Gastroesophageal sphincter (tissue), 4 donors: Measurements from ENCODE around the gene SST. TPM values are rescaled to one million over a fixed set of nuclear protein-coding genes. Genes with fewer than 3 reads are reported as not detected.

Experiments
- ATAC-seq: fragments of 150-250 bp; one replicate; pipeline ENCODE4 v1.9.1; 2016; ENCODE audit warnings: mild to moderate bottlenecking, moderate library complexity
- H3K27ac ChIP-seq, 4 donors: fragments of 200-600 bp; sonication (generic) in 3 of 4; 1 replicate in 3 of 4; 2 replicates in 1 of 4; pipeline ENCODE4 v1.5.1; 2016 to 2019
- H3K27me3 ChIP-seq: fragments of 200-600 bp; sonication (generic); one replicate; pipeline ENCODE4 v1.5.1; 2019
- H3K36me3 ChIP-seq, 2 donors: fragments of 200-600 bp; sonication (generic); one replicate each; pipeline ENCODE4 v1.5.1; 2019; ENCODE audit warnings: control low read depth in 1 of 2
- H3K4me1 ChIP-seq, 3 donors: fragments of 200-600 bp; sonication (generic); 1 replicate in 2 of 3; 2 replicates in 1 of 3; pipeline ENCODE4 v1.5.1; 2016 to 2019; ENCODE audit warnings: control low read depth in 2 of 3
- H3K4me3 ChIP-seq, 2 donors: fragments of 200-600 bp; sonication (generic); one replicate each; pipeline ENCODE4 v1.5.1; 2019; ENCODE audit warnings: mild to moderate bottlenecking in 1 of 2, moderate library complexity in 1 of 2
- H3K9me3 ChIP-seq, 3 donors: fragments of 200-600 bp; sonication (generic); one replicate each; pipeline ENCODE4 v1.5.1; 2017 to 2019; ENCODE audit warnings: control low read depth in 2 of 3
- CTCF ChIP-seq, 4 experiments: fragments of 200-600 bp in 2 of 4; fragments of 450-650 bp in 2 of 4; sonication (generic) in 1 of 4; IDR thresholded peaks; one replicate each; pipeline ENCODE4 v1.5.1; 2017 to 2019; ENCODE audit warnings: antibody characterized with exemption in 4 of 4, mild to moderate bottlenecking in 2 of 4, moderate library complexity in 2 of 4
- EP300 ChIP-seq: sonication (generic); formaldehyde crosslinking; IDR thresholded peaks from one replicate; pipeline ENCODE4 v1.6.1; 2017; ENCODE audit warnings: antibody characterized with exemption, mild to moderate bottlenecking
- POLR2A ChIP-seq, 2 donors: fragments of 450-650 bp; IDR thresholded peaks; one replicate each; pipeline ENCODE4 v1.6.1; 2017; ENCODE audit warnings: antibody characterized with exemption in 2 of 2, mild to moderate bottlenecking in 2 of 2, moderate library complexity in 1 of 2
- POLR2AphosphoS5 ChIP-seq: sonication (generic); formaldehyde crosslinking; IDR thresholded peaks from one replicate; pipeline ENCODE4 v1.6.1; 2017; ENCODE audit warnings: antibody characterized with exemption
- WGBS, 2 donors: methylation state at CpG; one replicate each; pipeline ENCODE4 v1.1.5; 2018; ENCODE audit warnings: low coverage in 1 of 2; 5-methylcytosine and 5-hydroxymethylcytosine counted together
- total RNA-seq, 4 donors: library from RNA; depleted of rRNA; stranded (reverse); fragments of >200 nt; gene quantifications; one replicate each; pipeline ENCODE4 v1.1.0, GENCODE V29; 2016

The SST gene
- total RNA-seq = 1 to 10 TPM in 2 of 4 donors, under 1 TPM in 1, not detected in 1; 0.81 to 2.2 (median 1.2) TPM

DNA sequence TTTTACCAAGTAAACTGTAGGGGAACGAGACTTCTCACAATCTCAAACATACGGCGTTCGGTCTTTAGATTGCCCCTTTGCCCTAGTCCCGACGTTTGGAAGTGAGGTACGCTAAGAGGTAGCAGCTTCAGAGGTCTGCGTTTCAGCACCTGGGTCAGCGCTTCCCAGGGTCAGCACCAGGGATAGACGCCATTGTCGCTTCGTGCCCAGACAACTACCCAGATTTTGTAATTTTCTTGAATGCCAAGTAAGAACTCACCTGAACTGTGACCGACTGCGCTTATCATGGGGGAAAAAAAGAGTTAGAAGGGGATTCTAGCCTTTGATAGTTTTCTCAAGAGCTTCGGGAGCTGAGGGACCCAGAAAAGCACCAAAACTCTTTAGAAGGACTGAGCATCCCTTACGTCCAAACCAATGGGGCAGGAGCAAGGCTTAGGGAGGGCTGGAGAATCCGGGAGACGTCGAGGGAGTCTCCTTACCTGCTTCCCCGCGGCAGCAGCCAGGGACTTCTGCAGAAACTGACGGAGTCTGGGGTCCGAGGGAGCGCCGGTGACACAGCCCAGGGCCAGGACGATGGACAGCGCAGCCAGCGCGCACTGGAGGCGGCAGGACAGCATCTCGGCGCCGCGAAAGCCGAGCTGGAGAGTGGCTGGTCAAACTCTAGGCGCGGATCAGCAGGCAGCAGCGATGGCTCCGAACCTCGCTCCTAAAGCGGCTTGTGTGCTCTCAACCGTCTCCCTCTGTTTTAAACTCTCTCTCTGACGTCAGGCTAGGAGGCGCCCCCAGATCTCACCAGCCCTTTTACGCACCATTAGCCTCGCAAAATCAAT lies at the start of gene SST:
Gene SST, minus strand, starts transcription at position 720 of the 830 bp plus-strand sequence. Its CDS starts 103 bp downstream, at position 617.
- no peak for ATAC-seq
- Histone ChIP-seq H3K9me3 (no peaks in the 10 kb centered on the region), H3K36me3 (no peaks in the 10 kb centered on the region), H3K4me1 (no peaks in the 10 kb centered on the region), H3K4me3 (no peak within 1 kb of the TSS), H3K27me3 (peaks cover 74% of the 10 kb centered on the region), H3K27ac (no peak within 1 kb of the TSS)
- no peak for TF ChIP-seq CTCF (IDR thresholded peaks at IDR 0.05)
- no peak for TF ChIP-seq POLR2A (IDR thresholded peaks at IDR 0.05)
- TF ChIP-seq POLR2AphosphoS5 = no peak
- TF ChIP-seq EP300 = no peak
- WGBS, 2 donors = 5 to 7% methylated on average over 9 to 34 of the region's 46 CpGs

DNA sequence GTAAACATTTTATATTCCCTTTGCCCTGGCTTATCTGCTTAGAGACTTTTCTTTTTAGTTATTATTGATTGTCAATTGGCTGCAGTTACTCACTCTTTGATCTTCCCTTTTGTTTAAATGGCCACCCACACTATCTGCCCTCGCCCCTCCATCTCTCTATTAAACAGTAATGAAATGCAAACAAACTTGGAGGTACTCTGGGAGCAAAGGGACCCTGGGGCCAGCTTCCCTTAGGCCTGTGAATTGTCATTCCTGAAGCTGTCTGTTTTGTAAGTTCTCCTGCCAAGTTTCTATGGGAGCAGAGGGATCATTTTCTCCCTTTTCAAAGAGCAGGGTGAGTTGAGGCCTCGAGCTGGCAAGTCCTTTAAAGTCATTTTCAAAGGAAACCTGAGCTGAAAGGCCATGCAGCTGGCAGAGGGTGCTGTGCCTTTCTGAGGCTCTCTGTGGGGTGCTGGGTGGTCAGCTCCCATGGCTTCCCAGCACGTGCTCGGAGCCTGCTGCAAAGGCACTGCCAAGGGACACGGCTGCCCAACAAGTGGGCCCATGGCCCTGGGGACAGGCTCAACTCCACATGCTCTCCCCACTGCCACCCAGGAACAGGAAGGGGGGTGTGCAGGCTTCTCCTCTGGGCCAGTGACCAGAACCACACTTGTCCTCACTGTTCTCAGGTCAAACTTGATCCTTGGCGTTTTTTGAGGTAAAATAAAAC lies 49.6 kb upstream of the SST start:
- H3K27me3 ChIP-seq = no peaks in the 10 kb centered on the region
- H3K4me3 ChIP-seq = no peak overlapping the region
- TF ChIP-seq POLR2AphosphoS5 (peak; percentile 24), EP300 (no peak)
- H3K9me3 ChIP-seq = no peaks in the 10 kb centered on the region
- WGBS, 2 donors = 24% methylated on average over 2 of the region's 6 CpGs; no CpG with 5 or more reads in 1 of the 2 donors
- peak; percentile 38 for ATAC-seq
- H3K36me3 ChIP-seq = peaks cover 0 to 43% of the 10 kb centered on the region in 2 donors
- H3K27ac ChIP-seq = peak overlapping the region in 3 of 4 donors; percentile 21 to 52 (median 46)
- peaks cover 0 to 15% (median 4%) of the 10 kb centered on the region in 3 donors for H3K4me1 ChIP-seq

DNA sequence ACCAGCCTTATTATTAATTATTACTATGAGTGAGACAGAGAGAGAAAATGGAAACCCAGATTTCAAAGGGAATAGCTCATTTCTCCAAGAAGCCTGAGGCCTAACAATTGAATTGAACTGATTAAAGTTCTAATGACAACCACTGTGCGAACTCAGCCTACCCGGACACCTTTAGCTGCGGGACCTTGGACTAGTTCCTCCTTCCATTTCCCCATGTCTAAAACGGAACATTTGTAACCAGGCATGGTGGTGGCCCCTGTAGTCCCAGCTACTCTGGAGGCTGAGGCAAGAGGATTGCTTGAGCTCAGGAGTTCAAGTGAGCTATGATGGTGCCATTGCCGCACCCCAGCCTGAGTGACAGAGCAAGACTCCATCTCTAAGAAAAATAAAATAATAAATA lies 48.6 kb upstream of the SST start:
- TF ChIP-seq CTCF (IDR thresholded peaks at IDR 0.05) (no peak), POLR2AphosphoS5 (no peak), POLR2A (IDR thresholded peaks at IDR 0.05) (no peak), EP300 (no peak)
- H3K4me1 ChIP-seq = peaks cover 0 to 15% (median 4%) of the 10 kb centered on the region in 3 donors
- 90 to 97% methylated on average over 2 to 5 of the region's 5 CpGs for WGBS, 2 donors
- no peak for ATAC-seq
- H3K27ac ChIP-seq = no peak overlapping the region
- no peaks in the 10 kb centered on the region for H3K9me3 ChIP-seq
- no peaks in the 10 kb centered on the region for H3K27me3 ChIP-seq
- no peak overlapping the region for H3K4me3 ChIP-seq
- H3K36me3 ChIP-seq = peaks cover 0 to 33% of the 10 kb centered on the region in 2 donors

DNA sequence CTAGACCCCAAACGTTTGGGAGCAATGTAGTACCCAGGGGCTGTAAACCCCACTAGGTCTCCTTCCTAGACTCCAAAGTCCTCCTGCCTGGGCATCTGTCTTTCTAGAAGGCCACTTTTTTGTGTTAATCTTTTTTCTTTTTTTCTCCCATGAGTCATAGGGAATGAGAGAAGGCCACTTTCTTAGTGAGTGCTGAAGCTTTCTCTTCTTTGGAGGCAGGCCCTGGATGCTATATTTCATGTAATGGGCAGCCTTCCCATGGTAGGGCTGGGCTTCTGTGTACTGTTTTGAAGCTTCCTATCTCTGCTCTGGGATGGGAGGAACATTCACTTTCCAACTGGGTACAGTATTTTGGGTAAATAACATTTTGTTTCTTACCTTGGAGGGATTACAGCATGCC lies 47.4 kb upstream of the SST start:
- H3K27me3 ChIP-seq = no peaks in the 10 kb centered on the region
- H3K4me1 ChIP-seq = peaks cover 0 to 19% (median 4%) of the 10 kb centered on the region in 3 donors
- WGBS, 2 donors = 40% methylated on average over 1 of the region's 1 CpG; no CpG with 5 or more reads in 1 of the 2 donors
- H3K36me3 ChIP-seq = peaks cover 0 to 21% of the 10 kb centered on the region in 2 donors
- H3K9me3 ChIP-seq = no peaks in the 10 kb centered on the region
- no peak for TF ChIP-seq POLR2AphosphoS5
- no peak for TF ChIP-seq POLR2A (IDR thresholded peaks at IDR 0.05)
- TF ChIP-seq EP300 = no peak
- no peak for TF ChIP-seq CTCF (IDR thresholded peaks at IDR 0.05)
- no peak for ATAC-seq
- no peak overlapping the region for H3K4me3 ChIP-seq
- no peak overlapping the region for H3K27ac ChIP-seq

GRCh38 chr3:187714404-187714979 lies 44.3 kb upstream of the SST start:
- no peak for TF ChIP-seq EP300
- peak; percentile 88 to 95 (median 93) for TF ChIP-seq CTCF (IDR thresholded peaks at IDR 0.05)
- no peaks in the 10 kb centered on the region for H3K27me3 ChIP-seq
- no peaks in the 10 kb centered on the region for H3K9me3 ChIP-seq
- H3K4me3 ChIP-seq = no peak overlapping the region
- H3K27ac ChIP-seq = no peak overlapping the region
- H3K36me3 ChIP-seq = no peaks in the 10 kb centered on the region
- 0 to 2% methylated on average over 2 to 4 of the region's 4 CpGs for WGBS, 2 donors
- H3K4me1 ChIP-seq = peaks cover 0 to 4% (median 0%) of the 10 kb centered on the region in 3 donors
- peak; percentile 87 for ATAC-seq
